Natural killer cell (primary cell): ENCODE measurements around the gene FNDC3B. TPM values are rescaled to one million over a fixed set of nuclear protein-coding genes. Genes with fewer than 3 reads are reported as not detected.

Experiments
- ATAC-seq, 3 donors: fragments of 150-1000 bp in 2 of 3; fragments of 200-7000 bp in 1 of 3; cut with Tn5 transposase; 1 replicate in 1 of 3; 2 replicates in 2 of 3; pipeline ENCODE4 v1.10.0; 2021; ENCODE audit warnings: mild to moderate bottlenecking in 2 of 3, moderate library complexity in 2 of 3
- DNase-seq, 2 donors: peaks; one replicate each; pipeline versions ENCODE4 v3.0.0 to v3.0.0-alpha.2; 2013 to 2021; ENCODE audit warnings: mixed read lengths in 1 of 2
- H3K27ac ChIP-seq: one replicate; pipeline ENCODE4 v1.5.1; 2013; ENCODE audit warnings: mild to moderate bottlenecking, low read length
- H3K27me3 ChIP-seq: one replicate; pipeline ENCODE4 v1.6.1; 2013; ENCODE audit warnings: low read length; ENCODE audit not compliant: control insufficient read depth, insufficient read depth
- H3K36me3 ChIP-seq: one replicate; pipeline ENCODE4 v1.6.1; 2013; ENCODE audit warnings: low read length; ENCODE audit not compliant: control insufficient read depth, insufficient read depth
- H3K4me1 ChIP-seq: one replicate; pipeline ENCODE4 v1.6.1; 2013; ENCODE audit warnings: low read length; ENCODE audit not compliant: control insufficient read depth, insufficient read depth
- H3K4me3 ChIP-seq: one replicate; pipeline ENCODE4 v1.5.1; 2013; ENCODE audit warnings: low read length
- H3K9me3 ChIP-seq: one replicate; pipeline ENCODE4 v1.6.1; 2013; ENCODE audit warnings: low read length; ENCODE audit not compliant: control insufficient read depth, insufficient read depth
- H3K27ac Mint-ChIP-seq, 2 donors: one replicate each; pipeline ENCODE4 v1.8.0; 2022; ENCODE audit warnings: mild to moderate bottlenecking in 2 of 2, mixed read lengths in 2 of 2, moderate library complexity in 1 of 2
- H3K27me3 Mint-ChIP-seq, 2 donors: one replicate each; pipeline ENCODE4 v1.8.0; 2022; ENCODE audit warnings: low read depth in 2 of 2, mixed read lengths in 2 of 2
- H3K36me3 Mint-ChIP-seq: one replicate; pipeline ENCODE4 v1.8.0; 2022; ENCODE audit warnings: mixed read lengths
- H3K4me1 Mint-ChIP-seq, 2 donors: one replicate each; pipeline ENCODE4 v1.8.0; 2022; ENCODE audit warnings: mixed read lengths in 2 of 2
- H3K4me3 Mint-ChIP-seq: one replicate; pipeline ENCODE4 v1.8.0; 2022; ENCODE audit warnings: mild to moderate bottlenecking, moderate library complexity, mixed read lengths
- H3K9me3 Mint-ChIP-seq, 2 donors: one replicate each; pipeline ENCODE4 v1.8.0; 2022; ENCODE audit warnings: mixed read lengths in 2 of 2
- CTCF ChIP-seq: fragments of 200-600 bp; IDR thresholded peaks from one replicate; pipeline ENCODE4 v1.8.0; 2022; ENCODE audit warnings: antibody characterized with exemption
- WGBS: methylation state at CpG from one replicate; pipeline ENCODE4 v1.1.7; 2013; ENCODE audit warnings: missing lambda C conversion rate; ENCODE audit not compliant: insufficient coverage; 5-methylcytosine and 5-hydroxymethylcytosine counted together
- intact Hi-C: fragments of 100-400 bp; cut with micrococcal nuclease; formaldehyde crosslinking; loops from one replicate; pipeline ENCODE4 v1.14.2; 2022
- total RNA-seq, 4 donors: library from RNA; stranded (reverse); fragments of 120-200 nt in 1 of 4; gene quantifications; one replicate each; pipeline versions ENCODE4 v1.2.3 to v1.2.4, GENCODE V29; 2013 to 2022

FNDC3B gene
- total RNA-seq, 3 donors from 2014 or later (not counting 1 experiment from before 2014, with no cell fraction given) = 154 to 214 (median 206) TPM

- H3K36me3 ChIP-seq = peaks cover 56% of the 10 kb centered on the region
- DNase-seq = no peak
- H3K4me1 Mint-ChIP-seq = peaks cover 0 to 6% of the 10 kb centered on the region in 2 donors
Observed at GRCh38 chr3:172307141-172307560, 267.8 kb downstream of the FNDC3B start.

GRCh38 chr3:172309059-172309458 is 269.7 kb downstream of the FNDC3B start:
- intact Hi-C loops = no loop called here
- Mint-ChIP-seq H3K4me1 (peaks cover 5 to 10% of the 10 kb centered on the region in 2 donors), H3K27me3 (no peaks in the 10 kb centered on the region), H3K27ac (peak overlapping the region in 1 of 2 donors; percentile 61), H3K36me3 (peaks cover 24% of the 10 kb centered on the region), H3K9me3 (no peaks in the 10 kb centered on the region), H3K4me3 (no peak overlapping the region)
- no peak for TF ChIP-seq CTCF
- H3K27ac ChIP-seq = no peak overlapping the region
- 88% methylated on average over 3 of the region's 3 CpGs for WGBS
- H3K4me3 ChIP-seq = no peak overlapping the region
- H3K36me3 ChIP-seq = peaks cover 69% of the 10 kb centered on the region
- no peaks in the 10 kb centered on the region for H3K9me3 ChIP-seq
- no peaks in the 10 kb centered on the region for H3K27me3 ChIP-seq
- ATAC-seq (no peak), DNase-seq (no peak)
- no peaks in the 10 kb centered on the region for H3K4me1 ChIP-seq

More at GRCh38 chr3:172307141-172307560, 267.8 kb downstream of the FNDC3B start:
- no peaks in the 10 kb centered on the region for H3K27me3 Mint-ChIP-seq
- intact Hi-C loops = no loop called here
- Histone ChIP-seq H3K4me3 (no peak overlapping the region), H3K27ac (no peak overlapping the region), H3K27me3 (no peaks in the 10 kb centered on the region), H3K4me1 (no peaks in the 10 kb centered on the region), H3K9me3 (no peaks in the 10 kb centered on the region)
- WGBS = 92% methylated on average over 5 of the region's 5 CpGs
- ATAC-seq = no peak
- TF ChIP-seq CTCF = no peak
- H3K9me3 Mint-ChIP-seq = no peaks in the 10 kb centered on the region
- H3K27ac Mint-ChIP-seq = peak overlapping the region in 1 of 2 donors; percentile 29
- peaks cover 14% of the 10 kb centered on the region for H3K36me3 Mint-ChIP-seq
- H3K4me3 Mint-ChIP-seq = no peak overlapping the region

GRCh38 chr3:172309741-172310427 is 270.5 kb downstream of the FNDC3B start:
- no peak for TF ChIP-seq CTCF
- Mint-ChIP-seq H3K4me3 (no peak overlapping the region), H3K9me3 (no peaks in the 10 kb centered on the region), H3K36me3 (peaks cover 24% of the 10 kb centered on the region), H3K27ac (peak overlapping the region; percentile 15 to 61), H3K27me3 (no peaks in the 10 kb centered on the region), H3K4me1 (peaks cover 5 to 10% of the 10 kb centered on the region in 2 donors)
- no peak overlapping the region for H3K4me3 ChIP-seq
- H3K27ac ChIP-seq = no peak overlapping the region
- DNase-seq = no peak
- 94% methylated on average over 6 of the region's 7 CpGs for WGBS
- no peaks in the 10 kb centered on the region for H3K27me3 ChIP-seq
- intact Hi-C loops = no loop called here
- no peaks in the 10 kb centered on the region for H3K4me1 ChIP-seq
- peaks cover 66% of the 10 kb centered on the region for H3K36me3 ChIP-seq
- H3K9me3 ChIP-seq = no peaks in the 10 kb centered on the region
- ATAC-seq = no peak

GRCh38 chr3:172310428-172310760 is 271.0 kb downstream of the FNDC3B start:
- intact Hi-C loops = no loop called here
- no peak overlapping the region for H3K4me3 ChIP-seq
- peak overlapping the region; percentile 15 to 61 for H3K27ac Mint-ChIP-seq
- H3K27ac ChIP-seq = no peak overlapping the region
- H3K4me3 Mint-ChIP-seq = no peak overlapping the region
- ATAC-seq (no peak), DNase-seq (no peak)
- no peaks in the 10 kb centered on the region for H3K4me1 ChIP-seq
- H3K27me3 ChIP-seq = no peaks in the 10 kb centered on the region
- TF ChIP-seq CTCF = no peak
- peaks cover 66% of the 10 kb centered on the region for H3K36me3 ChIP-seq
- WGBS = 89% methylated on average over 3 of the region's 3 CpGs
- peaks cover 24% of the 10 kb centered on the region for H3K36me3 Mint-ChIP-seq
- H3K9me3 Mint-ChIP-seq = no peaks in the 10 kb centered on the region
- no peaks in the 10 kb centered on the region for H3K9me3 ChIP-seq
- peaks cover 5 to 10% of the 10 kb centered on the region in 2 donors for H3K4me1 Mint-ChIP-seq
- H3K27me3 Mint-ChIP-seq = no peaks in the 10 kb centered on the region
